HepG2 (cell line): ENCODE measurements around the gene RBM8A. TPM values are rescaled to one million over a fixed set of nuclear protein-coding genes. Genes with fewer than 3 reads are reported as not detected.
A peak's percentile ranks its signal among the peaks of the same experiment; 100 is the strongest.

Experiments
- CTCF ChIP-seq: sonication (generic); formaldehyde crosslinking; IDR thresholded peaks from 2 replicates; pipeline ENCODE4 v1.5.0; 2020; ENCODE audit warnings: mild to moderate bottlenecking, missing genetic modification reagents, moderate library complexity
- MAFK ChIP-seq, 2 experiments: IDR thresholded peaks in 1 of 2; conservative IDR thresholded peaks in 1 of 2; 2 replicates each; pipeline ENCODE4 v1.6.1; 2011; ENCODE audit warnings: improper control_type of control experiment in 2 of 2, low read length in 2 of 2
- MTA1 ChIP-seq: sonication (generic); formaldehyde crosslinking; IDR thresholded peaks from 2 replicates; pipeline ENCODE4 v1.4.0; 2020; ENCODE audit warnings: missing genetic modification reagents, mild to moderate bottlenecking, borderline replicate concordance
- TFDP1 ChIP-seq: IDR thresholded peaks from 2 replicates; pipeline ENCODE4 v1.6.1; 2016; ENCODE audit warnings: missing compliant biosample characterization, missing genetic modification reagents, borderline replicate concordance
- ZBTB33 ChIP-seq: sonication (generic); formaldehyde crosslinking; IDR thresholded peaks from 2 replicates; pipeline ENCODE4 v1.4.0; 2020; ENCODE audit warnings: missing genetic modification reagents
- ZNF350 ChIP-seq: sonication (generic); formaldehyde crosslinking; IDR thresholded peaks from 2 replicates; pipeline ENCODE4 v1.4.0; 2020; ENCODE audit warnings: mild to moderate bottlenecking, low read depth, missing genetic modification reagents, borderline replicate concordance
- ZNF607 ChIP-seq: sonication (generic); formaldehyde crosslinking; IDR thresholded peaks from 2 replicates; pipeline ENCODE4 v1.5.1; 2020; ENCODE audit warnings: missing genetic modification reagents, mild to moderate bottlenecking, borderline replicate concordance
- polyA plus RNA-seq, 8 experiments: library from polyadenylated mRNA; depleted of rRNA in 3 of 8; stranded (reverse) in 7 of 8; unstranded in 1 of 8; fragments of >200 nt; fragmentation: Illumina TruSeq in 4 of 8; extraction: Trizol in 4 of 8; gene quantifications; 2 replicates each; pipeline versions ENCODE4 v1.2.1 to v1.2.3, GENCODE V29; 2011 to 2016; ENCODE audit warnings: low read depth in 4 of 8, missing spikeins in 1 of 8, mixed read lengths in 1 of 8; ENCODE audit not compliant: insufficient read depth in 1 of 8
- total RNA-seq, 5 experiments: library from RNA; depleted of rRNA; stranded (reverse); fragments of >200 nt; fragmentation: Illumina TruSeq; extraction: Trizol; gene quantifications; 2 replicates each; pipeline ENCODE4 v1.2.3, GENCODE V29; 2016; ENCODE audit warnings: low read depth in 1 of 5
- TF ChIP-seq, protein P1 (sequence below): sonication (generic); formaldehyde crosslinking; IDR thresholded peaks from 2 replicates; pipeline ENCODE4 v1.4.0; 2020; ENCODE audit warnings: missing genetic modification reagents
- TF ChIP-seq, protein P2 (sequence below): sonication (generic); formaldehyde crosslinking; IDR thresholded peaks from 2 replicates; pipeline ENCODE4 v1.5.1; 2020; ENCODE audit warnings: missing genetic modification reagents, mild to moderate bottlenecking, borderline replicate concordance
- TF ChIP-seq, protein P3 (sequence below), 2 experiments: sonication (generic) in 1 of 2; formaldehyde crosslinking in 1 of 2; IDR thresholded peaks; 2 replicates each; pipeline versions ENCODE4 v1.4.0 to v1.6.1; 2016 to 2020; ENCODE audit warnings: borderline replicate concordance in 1 of 2, low read depth in 1 of 2, mild to moderate bottlenecking in 1 of 2, missing genetic modification reagents in 1 of 2

Gene RBM8A
- total and polyA plus RNA-seq, 2 of the 13 experiments (the other 11 are each of a cell fraction or from before 2014, with no cell fraction given): 106 to 162 TPM

DNA sequence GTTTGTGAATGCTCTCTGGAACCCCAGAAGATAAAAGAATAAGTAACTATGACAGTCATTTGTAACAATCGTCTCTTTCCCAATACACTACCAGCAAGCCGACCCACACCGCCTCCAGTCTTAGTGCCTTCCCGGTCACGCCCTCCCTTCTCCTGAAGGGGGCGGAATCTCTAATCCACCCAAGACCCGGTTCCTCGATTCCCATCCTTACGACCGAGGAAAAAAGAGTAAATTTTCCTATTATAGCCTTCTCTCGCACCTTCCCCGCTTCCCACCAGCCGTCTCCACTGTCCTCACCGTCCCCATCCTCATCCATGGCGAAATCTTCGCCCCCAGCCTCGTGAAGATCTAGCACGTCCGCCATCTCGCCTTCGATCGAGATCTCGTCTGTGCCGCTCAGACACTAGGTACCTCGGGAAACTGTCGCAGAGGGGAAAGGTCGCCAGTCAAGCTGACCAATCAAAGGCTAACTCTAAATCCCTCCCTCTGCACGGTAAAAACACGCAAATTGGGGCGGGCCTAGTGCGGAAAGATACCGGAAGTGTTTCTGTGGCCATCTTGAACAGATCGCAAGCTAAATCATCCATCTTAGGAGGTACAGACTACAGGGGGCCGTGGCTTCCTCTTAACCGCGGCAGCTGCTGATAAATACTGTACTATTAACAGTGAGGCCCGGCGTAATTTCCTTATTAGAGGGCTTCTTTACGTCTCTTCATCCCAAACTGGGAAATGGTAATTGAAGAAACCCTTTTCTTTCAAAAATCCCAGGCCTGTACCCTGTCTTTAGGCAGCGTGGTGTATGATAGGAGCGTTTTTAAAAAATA lies at the start of gene RBM8A (continued):
- TF ChIP-seq CTCF (CRISPR knock-in tag) (peak; percentile 73), TFDP1 (CRISPR knock-in tag) (peak; percentile 68; the same call in 1 of the 2 replicates), ZBTB33 (CRISPR knock-in tag) (no peak), ZNF607 (peak; percentile 16; the same call in 1 of the 2 replicates), ZNF350 (peak; percentile 59; the same call in 1 of the 2 replicates), MTA1 (CRISPR knock-in tag) (no peak), MAFK (conservative IDR thresholded peaks at IDR 0.05 in 1 of 2, IDR thresholded peaks at IDR 0.05 in 1 of 2; ENCODE audit: low read length in 2 of 2) (no peak)
- TF ChIP-seq, protein P1, sequence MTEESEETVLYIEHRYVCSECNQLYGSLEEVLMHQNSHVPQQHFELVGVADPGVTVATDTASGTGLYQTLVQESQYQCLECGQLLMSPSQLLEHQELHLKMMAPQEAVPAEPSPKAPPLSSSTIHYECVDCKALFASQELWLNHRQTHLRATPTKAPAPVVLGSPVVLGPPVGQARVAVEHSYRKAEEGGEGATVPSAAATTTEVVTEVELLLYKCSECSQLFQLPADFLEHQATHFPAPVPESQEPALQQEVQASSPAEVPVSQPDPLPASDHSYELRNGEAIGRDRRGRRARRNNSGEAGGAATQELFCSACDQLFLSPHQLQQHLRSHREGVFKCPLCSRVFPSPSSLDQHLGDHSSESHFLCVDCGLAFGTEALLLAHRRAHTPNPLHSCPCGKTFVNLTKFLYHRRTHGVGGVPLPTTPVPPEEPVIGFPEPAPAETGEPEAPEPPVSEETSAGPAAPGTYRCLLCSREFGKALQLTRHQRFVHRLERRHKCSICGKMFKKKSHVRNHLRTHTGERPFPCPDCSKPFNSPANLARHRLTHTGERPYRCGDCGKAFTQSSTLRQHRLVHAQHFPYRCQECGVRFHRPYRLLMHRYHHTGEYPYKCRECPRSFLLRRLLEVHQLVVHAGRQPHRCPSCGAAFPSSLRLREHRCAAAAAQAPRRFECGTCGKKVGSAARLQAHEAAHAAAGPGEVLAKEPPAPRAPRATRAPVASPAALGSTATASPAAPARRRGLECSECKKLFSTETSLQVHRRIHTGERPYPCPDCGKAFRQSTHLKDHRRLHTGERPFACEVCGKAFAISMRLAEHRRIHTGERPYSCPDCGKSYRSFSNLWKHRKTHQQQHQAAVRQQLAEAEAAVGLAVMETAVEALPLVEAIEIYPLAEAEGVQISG (CRISPR knock-in tag): peak; percentile 84
- TF ChIP-seq, protein P2, sequence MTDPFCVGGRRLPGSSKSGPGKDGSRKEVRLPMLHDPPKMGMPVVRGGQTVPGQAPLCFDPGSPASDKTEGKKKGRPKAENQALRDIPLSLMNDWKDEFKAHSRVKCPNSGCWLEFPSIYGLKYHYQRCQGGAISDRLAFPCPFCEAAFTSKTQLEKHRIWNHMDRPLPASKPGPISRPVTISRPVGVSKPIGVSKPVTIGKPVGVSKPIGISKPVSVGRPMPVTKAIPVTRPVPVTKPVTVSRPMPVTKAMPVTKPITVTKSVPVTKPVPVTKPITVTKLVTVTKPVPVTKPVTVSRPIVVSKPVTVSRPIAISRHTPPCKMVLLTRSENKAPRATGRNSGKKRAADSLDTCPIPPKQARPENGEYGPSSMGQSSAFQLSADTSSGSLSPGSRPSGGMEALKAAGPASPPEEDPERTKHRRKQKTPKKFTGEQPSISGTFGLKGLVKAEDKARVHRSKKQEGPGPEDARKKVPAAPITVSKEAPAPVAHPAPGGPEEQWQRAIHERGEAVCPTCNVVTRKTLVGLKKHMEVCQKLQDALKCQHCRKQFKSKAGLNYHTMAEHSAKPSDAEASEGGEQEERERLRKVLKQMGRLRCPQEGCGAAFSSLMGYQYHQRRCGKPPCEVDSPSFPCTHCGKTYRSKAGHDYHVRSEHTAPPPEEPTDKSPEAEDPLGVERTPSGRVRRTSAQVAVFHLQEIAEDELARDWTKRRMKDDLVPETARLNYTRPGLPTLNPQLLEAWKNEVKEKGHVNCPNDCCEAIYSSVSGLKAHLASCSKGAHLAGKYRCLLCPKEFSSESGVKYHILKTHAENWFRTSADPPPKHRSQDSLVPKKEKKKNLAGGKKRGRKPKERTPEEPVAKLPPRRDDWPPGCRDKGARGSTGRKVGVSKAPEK: no peak
- TF ChIP-seq, protein P3, sequence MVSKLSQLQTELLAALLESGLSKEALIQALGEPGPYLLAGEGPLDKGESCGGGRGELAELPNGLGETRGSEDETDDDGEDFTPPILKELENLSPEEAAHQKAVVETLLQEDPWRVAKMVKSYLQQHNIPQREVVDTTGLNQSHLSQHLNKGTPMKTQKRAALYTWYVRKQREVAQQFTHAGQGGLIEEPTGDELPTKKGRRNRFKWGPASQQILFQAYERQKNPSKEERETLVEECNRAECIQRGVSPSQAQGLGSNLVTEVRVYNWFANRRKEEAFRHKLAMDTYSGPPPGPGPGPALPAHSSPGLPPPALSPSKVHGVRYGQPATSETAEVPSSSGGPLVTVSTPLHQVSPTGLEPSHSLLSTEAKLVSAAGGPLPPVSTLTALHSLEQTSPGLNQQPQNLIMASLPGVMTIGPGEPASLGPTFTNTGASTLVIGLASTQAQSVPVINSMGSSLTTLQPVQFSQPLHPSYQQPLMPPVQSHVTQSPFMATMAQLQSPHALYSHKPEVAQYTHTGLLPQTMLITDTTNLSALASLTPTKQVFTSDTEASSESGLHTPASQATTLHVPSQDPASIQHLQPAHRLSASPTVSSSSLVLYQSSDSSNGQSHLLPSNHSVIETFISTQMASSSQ (IDR thresholded peaks at IDR 0.05; ENCODE audit: low read depth): peak; percentile 16; the same call in 1 of the 2 replicates
- TF ChIP-seq, protein P3 (CRISPR knock-in tag; IDR thresholded peaks at IDR 0.05; ENCODE audit: borderline replicate concordance): peak; percentile 36; the same call in 1 of the 2 replicates
